Vagina (tissue), 2 donors: ENCODE measurements around the gene TOR2A.
A peak's percentile ranks its signal among the peaks of the same experiment; 100 is the strongest.

Experiments
- POLR2A ChIP-seq, 2 donors: fragments of 450-650 bp; IDR thresholded peaks; one replicate each; pipeline ENCODE4 v1.6.1; 2017; ENCODE audit warnings: antibody characterized with exemption in 2 of 2, mild to moderate bottlenecking in 2 of 2, moderate library complexity in 2 of 2
- POLR2AphosphoS5 ChIP-seq, 2 donors: sonication (generic); formaldehyde crosslinking; IDR thresholded peaks; one replicate each; pipeline ENCODE4 v1.9.0; 2017; ENCODE audit warnings: antibody characterized with exemption in 2 of 2, mild to moderate bottlenecking in 2 of 2, low read depth in 1 of 2; ENCODE audit not compliant: insufficient read depth in 1 of 2

GRCh38 chr9:127770905-127771569 lies 35.9 kb upstream of the TOR2A start:
- peak in 1 of 2 donors; percentile 46 for TF ChIP-seq POLR2A (IDR thresholded peaks at IDR 0.05)
- peak; percentile 85 to 88 for TF ChIP-seq POLR2AphosphoS5 (IDR thresholded peaks at IDR 0.05; ENCODE audit: insufficient read depth in 1 of 2, low read depth in 1 of 2)
